PC-9 (cell line): ENCODE data around the gene DPYD.

Experiments used
- EZH2 ChIP-seq: fragments of 200-600 bp; sonication (generic); IDR thresholded peaks from 2 replicates; pipeline ENCODE4 v1.8.0; 2017; ENCODE audit warnings: antibody characterized with exemption, low read depth
- TF ChIP-seq, protein P1 (sequence below): fragments of 200-600 bp; sonication (generic); conservative IDR thresholded peaks from 2 replicates; pipeline ENCODE4 v1.6.1; 2017; ENCODE audit warnings: mixed run types, antibody characterized with exemption, mild to moderate bottlenecking, moderate library complexity

DNA sequence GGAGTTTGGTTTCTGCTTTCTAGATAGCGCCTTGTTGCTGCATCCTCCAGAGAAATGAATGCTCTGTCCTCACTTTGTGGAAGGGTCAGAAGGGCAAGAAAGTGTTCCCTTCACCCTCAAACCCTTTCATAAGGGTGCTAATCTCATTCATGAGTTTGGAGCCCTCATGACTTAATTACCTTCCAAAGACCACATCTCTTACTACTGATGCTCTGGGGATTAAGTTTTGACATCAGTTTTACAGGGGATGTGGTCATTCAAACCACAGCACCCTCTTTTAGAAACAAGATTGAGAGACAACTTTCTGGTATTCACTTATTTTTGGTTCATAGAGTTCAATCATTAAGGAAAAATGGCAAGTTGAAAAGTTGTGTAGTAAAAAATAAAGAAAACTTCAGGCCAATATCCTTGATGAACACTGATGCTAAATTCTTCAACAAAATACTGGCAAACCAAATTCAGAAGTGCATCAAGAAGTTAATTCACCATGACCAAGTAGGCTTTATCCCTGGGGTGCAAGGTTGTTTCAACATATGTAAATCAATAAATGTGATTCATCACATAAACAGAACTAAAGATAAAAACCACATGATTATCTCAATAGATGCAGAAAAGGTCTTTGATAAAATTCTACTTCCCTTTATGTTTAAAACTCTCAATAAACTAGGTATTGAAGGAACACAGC lies 757.1 kb downstream of the DPYD start:
- no peak for TF ChIP-seq EZH2
- TF ChIP-seq, protein P1, sequence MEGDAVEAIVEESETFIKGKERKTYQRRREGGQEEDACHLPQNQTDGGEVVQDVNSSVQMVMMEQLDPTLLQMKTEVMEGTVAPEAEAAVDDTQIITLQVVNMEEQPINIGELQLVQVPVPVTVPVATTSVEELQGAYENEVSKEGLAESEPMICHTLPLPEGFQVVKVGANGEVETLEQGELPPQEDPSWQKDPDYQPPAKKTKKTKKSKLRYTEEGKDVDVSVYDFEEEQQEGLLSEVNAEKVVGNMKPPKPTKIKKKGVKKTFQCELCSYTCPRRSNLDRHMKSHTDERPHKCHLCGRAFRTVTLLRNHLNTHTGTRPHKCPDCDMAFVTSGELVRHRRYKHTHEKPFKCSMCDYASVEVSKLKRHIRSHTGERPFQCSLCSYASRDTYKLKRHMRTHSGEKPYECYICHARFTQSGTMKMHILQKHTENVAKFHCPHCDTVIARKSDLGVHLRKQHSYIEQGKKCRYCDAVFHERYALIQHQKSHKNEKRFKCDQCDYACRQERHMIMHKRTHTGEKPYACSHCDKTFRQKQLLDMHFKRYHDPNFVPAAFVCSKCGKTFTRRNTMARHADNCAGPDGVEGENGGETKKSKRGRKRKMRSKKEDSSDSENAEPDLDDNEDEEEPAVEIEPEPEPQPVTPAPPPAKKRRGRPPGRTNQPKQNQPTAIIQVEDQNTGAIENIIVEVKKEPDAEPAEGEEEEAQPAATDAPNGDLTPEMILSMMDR = no peak
